CD4-positive, alpha-beta T cell treated with Interleukin-2 at 100 ng/mL for 4 hours (primary cell): Measurements from ENCODE around the gene KLHL5.

ENCODE experiments used
- DNase-seq: peaks from one replicate; pipeline ENCODE4 v3.0.0-alpha.2; 2020; ENCODE audit warnings: low spot score

KLHL5 gene

DNA sequence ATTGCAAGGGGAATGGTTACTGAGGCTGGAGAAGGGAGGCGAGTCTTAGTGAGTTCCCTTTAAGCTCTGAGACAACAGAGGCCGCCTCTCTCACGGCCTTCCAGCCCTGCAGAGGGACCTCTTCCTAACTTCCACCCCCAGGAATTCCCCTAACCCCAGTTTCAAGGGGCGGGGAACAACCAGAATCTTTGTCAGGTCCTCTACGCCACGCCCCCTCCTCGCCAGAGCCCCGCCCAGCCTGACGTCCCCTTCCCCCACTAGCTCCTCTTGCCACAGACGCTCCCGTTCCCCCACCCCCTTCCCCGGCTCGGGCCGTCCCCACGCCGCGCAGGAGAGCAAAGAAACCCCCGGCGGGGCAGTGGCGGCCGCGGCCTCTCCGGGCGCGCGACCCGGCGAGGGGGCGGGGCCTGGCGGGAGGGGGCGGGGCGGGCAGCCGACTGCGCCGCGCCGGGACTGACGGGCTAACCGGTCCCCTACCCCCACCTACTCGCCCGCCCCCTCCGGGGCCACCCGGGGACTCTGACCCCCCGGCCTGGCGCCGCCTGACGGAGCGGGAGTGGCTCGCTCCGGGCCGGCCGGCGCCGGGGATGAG is 17.6 kb upstream of the KLHL5 start:
- DNase-seq, result peak; percentile 98

DNA sequence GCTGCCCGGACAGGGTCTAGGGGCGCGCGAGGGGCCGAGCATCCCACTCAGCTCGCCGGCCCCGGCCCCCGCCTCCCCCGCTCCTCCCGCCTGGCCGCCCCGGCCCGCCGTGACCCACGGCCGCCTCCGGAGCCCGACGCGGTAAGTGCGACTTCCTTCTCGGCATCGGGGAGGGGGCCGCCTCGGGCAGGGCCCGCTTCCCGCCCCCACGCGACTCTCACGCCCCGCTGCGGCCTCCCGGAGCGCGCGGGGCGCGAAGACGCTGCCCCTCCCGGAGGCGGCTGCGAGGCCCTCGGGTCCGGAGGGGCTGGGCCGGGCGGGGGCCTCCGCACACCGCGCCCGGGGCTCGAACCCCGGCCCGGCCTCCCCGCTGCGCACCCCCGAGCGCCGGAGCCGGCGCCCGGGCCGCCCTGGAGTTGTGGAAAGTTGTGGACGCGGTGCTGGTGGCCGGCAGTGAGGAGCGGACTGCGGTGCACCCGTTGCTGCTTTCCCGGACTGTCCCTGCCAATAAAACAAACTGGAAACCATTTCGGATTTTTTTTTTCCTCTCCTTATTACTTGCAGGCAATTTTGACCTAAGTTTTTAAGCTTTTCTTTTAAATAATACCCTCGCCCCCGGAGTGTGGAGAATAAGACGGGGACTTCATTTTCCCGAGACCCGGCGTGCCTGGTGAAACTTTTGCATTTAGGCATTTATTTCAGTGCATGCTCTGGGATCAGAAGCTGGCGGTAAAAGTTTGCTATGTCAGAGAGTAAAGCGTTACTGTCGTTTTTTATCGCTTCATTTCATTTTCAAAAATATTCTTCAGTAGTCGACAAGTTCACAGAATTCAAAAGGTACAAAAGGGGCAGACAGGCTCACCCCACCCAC is 16.8 kb upstream of the KLHL5 start:
- DNase-seq, result no peak

DNA sequence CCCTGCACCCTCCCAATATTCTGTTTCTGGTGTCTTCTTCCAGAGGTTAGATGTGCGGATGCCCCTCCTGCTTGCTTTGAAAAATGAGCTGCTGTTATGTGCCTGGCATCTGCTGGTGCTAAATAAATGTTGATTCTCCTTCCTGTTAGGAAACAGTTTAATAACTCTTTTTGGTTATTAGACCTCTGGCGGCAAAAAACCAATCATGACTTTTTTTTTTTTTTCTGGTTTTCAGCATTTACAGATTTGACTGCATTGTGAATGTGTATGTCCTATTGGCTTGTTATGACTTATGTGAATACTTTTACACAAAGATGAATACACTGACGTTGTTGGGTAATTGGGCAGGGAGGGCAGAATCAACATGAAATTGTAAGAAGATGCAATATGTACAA is 16.2 kb upstream of the KLHL5 start:
- DNase-seq, result peak; percentile 26

DNA sequence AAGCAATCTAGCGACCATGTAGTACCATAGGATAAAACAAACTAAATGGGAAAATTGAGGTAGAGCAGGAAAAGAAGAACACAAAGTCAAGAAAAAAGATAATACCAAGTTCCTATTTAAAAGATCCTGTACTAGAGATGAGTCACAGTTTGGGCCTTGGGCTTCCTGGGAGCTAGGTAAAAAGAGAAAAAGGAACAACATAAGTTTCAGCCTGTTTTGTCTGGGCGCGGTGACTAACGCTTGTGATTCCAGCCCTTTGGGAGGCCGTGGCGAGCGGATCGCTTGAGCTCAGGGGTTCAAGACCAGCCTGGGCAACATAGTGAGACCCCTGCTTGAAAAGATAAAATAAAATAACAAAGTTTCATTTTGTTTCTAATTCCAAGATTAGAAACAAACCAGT is 15.8 kb upstream of the KLHL5 start:
- no peak for DNase-seq

DNA sequence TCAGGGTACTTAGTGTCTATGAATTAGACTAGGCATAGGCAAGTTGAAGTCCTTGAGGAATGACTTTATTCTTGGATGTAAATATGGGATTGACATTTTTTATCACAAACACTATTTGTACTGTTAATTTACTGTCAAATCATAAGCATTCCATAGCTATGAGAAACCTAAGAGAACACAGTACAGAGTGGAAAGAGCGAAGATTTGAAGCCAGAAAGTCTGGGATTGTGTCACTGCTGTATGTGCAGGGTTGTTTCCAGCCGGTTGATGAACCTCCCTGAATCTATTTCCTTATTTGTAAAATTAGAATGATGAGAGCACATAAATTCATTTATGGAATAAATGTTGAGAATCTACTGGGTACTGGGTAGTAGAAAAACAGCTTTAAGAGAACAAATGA is 14.4 kb upstream of the KLHL5 start:
- no peak for DNase-seq

DNA sequence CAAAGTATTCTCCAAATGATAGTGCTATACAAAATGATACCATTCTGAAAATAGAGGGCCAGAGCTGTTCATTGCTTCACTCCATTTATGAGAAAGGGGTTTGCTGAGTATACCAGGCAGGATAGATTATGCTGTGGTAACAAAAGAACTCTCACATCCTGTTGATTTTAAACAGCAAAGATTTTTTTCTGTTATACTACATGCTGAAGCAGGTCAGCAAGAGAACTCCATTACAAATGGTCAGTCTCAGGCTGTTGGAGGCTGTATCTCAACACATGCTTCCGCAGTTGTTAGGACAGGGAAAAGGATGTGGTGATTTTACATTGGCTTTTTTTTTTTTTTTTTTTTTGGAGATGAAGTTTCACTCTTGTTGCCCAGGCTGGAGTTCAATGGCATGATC is 13.7 kb upstream of the KLHL5 start:
- no peak for DNase-seq

DNA sequence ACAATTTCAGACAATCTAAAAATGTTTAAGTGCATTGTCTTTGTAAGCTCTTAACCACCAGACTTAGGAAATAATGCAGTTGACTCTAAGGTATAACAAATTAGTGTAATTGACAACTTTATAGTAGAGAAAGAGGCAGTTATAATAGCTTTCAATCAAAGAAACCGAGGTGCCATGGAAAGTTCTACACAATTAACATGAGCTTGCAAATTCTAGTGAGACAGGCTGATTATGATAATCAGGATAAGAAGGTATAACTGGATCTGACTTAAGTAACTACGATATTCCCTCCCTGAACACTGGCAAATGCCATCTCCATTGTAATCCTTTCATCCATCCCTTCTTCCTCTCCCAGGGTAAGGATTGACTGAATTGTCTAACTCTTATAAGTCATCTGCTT is 11.4 kb upstream of the KLHL5 start:
- DNase-seq, result no peak

DNA sequence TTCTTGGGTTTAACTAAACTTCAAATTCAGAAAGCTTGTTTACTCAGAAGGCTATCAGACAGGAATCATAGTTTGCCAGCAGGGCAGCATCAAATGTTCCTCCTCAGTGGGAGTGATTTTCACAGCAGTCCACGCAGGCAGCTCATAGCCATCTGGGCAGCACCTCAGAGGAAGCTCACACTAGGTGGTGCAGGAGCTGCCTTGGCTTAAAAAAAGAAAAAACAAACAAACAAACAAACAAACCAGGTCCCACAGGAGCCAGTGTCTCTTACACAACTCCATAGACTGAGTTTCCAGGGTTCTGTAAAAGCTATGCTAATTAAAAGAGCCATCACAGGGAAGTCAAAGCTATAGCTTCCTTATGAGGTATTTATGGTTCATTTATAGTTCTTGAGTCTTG is 10.5 kb upstream of the KLHL5 start:
- no peak for DNase-seq

DNA sequence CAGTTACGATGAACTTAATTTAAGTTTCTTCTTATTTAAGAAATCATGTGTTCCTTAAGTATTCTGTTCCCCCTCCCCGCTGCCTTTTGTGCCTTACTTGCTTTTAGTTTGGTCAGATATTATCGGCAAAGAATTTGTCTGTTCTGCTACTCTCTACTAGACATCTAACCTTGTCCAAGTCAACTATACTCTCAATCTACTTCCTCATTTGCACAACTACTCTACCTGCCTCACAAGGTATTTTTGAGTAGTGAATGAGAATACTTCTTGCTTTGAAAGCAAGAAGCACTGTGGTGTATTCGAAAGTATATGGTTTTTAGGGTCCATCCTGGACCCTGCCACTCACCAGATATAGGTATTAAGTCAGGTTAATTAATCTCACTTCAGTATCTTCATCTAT is 8.0 kb upstream of the KLHL5 start:
- no peak for DNase-seq

DNA sequence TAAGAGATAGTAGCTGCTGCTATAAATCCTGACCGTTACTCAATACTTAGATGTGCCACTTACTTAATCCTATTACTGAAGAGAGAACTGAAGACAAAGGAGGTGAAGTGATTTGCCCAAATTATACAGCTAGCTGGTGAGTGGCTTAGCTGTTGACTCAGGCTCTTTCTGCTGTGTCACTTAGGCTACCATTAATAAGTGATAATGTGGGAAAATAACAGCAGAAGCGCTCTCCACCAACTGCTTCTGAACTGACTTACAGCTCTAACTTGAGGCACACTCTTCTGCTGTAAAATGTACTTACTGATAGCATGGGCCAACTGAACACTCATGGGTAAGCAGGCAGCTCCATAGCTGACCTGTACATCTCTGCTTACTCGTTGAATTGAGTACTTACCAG is 7.5 kb upstream of the KLHL5 start:
- DNase-seq, result no peak

DNA sequence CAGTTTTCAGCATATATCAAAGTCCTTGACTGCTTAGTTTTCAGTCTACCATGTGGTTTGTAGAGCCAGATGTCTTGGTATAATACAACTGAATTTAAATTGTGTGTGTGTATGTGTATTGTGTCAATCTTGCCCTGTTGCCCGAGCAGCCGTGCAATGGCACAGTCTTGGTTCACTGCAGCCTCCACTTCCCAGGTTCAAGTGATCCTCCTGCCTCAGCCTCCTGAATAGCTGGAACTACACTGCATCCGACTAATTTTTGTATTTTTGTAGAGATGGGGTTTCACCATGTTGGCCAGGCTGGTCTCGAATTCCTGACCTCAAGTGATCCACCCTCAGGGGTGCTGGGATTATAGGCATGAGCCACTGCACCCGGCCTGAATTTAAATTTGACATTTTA is 6.0 kb upstream of the KLHL5 start:
- no peak for DNase-seq

DNA sequence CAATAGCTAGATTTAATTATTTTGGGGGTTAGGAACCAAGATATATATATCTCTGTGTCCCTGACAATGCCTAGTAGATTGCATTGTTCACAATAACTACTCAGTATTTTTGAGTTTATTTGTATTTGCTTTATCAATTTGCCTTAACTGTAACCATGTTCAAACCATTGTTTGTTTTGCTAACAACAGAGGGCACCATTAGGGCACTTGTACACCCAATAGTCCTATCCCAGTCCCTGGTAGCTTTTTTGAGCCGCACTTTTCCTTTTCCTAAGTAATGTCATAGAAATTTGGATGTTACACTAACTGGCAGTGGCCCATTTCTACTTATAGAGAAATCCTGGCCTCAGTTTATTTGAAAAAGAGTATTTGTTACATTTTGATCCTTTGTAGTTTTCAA is 575 bp upstream of the KLHL5 start:
- DNase-seq, result no peak

DNA sequence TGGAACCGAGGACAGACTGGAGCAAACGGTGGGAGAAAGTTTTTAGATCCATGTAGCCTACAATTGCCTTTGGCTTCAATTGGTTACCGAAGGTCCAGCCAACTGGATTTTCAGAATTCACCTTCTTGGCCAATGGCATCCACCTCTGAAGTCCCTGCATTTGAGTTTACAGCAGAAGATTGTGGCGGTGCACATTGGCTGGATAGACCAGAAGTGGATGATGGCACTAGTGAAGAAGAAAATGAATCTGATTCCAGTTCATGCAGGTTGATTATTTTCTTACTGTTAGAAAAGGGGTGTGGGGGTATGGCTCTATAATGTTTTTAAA is 702 bp downstream of the KLHL5 start:
- no peak for DNase-seq

DNA sequence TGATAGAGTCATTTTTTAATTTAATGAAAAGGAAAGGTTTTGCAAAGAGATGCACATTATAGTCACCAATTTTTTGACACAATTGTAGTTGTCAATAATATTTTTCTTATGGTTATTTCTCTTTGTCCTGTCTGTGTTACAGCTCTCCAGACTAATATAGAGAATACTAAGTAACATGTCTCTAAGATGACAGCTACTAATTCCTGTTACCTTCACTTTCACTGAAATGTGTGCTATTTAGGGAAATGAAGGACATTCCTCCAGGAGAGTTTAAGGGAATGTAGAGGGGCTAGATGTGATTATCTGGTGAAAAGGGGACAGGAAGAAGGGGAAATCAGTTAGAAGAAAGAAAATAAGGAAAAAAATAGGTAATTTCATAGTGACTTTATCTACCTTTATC is 1.4 kb downstream of the KLHL5 start:
- DNase-seq, result no peak

DNA sequence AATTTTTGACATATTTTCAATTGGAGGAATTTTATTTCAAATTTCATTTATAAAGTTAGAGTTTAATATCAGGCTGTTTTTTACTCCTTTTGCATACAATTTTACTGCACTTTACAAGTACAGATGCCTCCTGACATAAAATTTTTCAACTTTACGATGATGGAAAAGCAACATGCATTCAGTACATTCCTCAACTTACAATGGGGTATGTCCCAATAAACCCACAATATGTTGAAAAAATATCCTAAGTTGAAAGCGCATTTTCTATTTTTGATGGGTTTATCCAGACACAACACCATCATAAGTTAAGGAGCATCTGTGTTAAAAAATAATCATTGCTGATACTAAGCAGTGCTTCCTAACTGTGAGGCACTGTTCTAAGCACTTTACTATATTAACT is 4.3 kb downstream of the KLHL5 start:
- no peak for DNase-seq

DNA sequence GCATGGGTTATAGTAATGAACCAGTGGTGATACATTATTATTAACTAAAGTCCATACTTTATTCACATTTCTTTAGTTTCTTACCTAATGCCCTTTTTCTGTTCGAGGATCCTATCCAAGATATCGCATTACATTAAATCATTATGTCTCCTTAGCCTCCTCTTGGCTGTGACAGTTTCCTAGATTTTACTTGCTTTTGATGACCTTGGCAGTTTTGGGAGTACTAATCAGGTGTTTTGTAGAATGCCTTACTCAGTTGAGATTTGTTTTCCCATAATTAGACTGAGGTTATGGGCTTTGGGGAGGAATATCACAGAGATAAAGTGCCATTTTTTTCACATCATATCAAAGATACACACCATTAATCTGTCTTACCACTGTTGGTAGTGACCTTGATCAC is 5.0 kb downstream of the KLHL5 start:
- no peak for DNase-seq

DNA sequence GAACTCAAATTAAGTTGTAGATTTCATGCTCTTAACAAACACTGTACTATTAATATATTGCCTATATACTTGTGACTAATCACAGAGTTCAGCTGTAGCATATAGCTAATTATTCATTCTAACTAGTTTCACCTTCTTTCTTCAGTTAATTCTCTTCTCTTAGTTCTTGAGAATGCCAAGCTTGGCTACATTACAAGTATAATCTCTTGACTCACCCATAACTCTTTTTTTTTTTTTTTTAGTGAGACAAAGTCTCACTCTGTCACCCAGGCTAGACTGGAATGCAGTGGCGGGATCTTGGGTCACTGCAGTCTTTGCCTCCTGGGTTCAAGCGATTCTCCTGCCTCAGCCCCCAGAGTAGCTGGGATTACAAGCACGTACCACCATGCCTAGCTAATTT is 5.4 kb downstream of the KLHL5 start:
- no peak for DNase-seq

DNA sequence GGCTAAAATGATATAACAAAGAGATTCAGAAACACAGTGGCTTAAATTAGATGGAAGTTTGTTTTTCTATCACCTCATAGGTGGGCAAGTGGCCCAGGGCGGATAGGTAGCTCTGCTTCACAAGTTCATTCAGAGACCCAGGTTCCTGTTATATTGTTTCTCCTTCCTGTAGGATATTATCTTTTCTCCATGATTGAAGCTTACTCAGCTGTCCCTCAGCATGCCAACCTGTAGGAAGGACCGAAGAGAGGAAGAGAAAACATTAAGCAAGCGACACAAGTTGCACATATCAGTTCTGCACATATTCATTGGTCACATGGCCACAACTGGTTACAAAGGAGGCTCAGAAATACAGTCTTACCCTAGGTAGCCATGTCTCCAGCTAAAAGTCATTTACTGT is 6.9 kb downstream of the KLHL5 start:
- DNase-seq, result no peak

DNA sequence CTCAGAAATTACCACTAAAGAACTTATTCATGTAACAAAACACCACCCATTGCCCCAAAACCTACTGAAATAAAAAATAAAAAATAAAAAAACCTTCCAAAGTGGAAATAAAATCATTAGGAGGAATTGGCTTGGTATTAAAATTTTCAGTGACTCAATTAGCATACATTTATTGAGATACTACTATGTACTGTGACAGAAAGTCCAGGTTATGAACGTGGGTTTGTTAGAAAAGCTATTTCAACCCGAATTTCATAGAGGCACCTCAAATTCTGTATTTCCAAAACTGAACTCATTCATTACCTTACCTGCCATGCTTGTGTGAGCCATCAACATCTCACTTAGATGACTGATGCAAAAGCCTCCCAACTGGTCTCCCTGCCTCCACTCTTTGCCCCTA is 16.8 kb downstream of the KLHL5 start:
- no peak for DNase-seq

DNA sequence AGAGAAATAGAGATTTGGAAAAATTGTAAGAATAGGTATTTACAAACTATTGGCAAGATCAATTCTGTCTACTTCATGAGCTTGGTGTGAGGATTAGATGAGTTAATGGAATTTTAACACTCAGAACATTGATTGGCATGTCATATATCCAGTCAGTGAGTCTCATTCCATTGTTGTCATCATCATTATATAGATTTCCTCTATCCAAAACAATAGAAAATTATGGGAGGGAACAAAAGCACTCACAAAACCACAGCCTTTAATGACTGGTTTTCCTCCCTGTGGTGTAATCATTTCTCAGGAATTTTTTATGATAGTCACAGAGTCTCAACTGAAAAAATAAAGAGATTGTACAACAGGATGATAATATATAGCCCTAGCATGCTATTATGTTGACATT is 21.1 kb downstream of the KLHL5 start:
- DNase-seq, result no peak

DNA sequence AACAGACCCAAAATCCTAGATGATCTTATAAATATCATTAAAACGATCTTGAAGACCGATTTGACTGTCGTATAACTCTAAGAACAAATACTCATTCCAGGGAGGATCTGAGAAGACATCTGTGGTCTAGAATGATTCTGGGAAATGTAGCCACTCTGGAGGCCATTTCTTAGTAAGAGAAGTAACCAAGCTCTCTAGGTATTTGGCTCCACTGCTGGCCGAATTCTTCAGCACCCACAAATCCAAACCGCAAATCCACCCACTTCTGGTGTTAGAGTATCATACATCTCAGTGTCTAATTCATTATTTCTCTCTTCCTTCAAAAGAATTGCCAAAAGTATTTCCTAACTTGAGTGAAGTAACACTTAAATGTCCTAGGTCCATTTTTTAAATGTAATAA is 23.9 kb downstream of the KLHL5 start:
- DNase-seq, result no peak

DNA sequence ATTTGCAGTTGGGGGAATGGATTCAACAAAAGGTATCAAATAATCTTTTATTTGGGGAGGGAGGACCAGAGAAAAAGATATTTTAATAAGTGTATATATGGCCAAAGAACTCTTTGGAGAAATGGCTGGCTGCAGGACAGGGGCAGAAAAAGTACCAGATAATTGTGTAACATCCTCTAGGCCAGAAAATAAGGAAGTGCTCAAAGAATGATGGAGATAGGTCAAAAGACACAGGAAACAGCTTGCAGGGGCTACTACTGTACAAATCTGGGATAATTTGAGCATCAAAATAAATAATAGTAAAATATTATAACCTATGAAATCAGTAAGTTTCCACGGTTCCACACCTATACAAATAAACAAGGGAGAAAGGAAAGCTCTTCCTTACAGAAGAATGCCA is 34.8 kb downstream of the KLHL5 start:
- no peak for DNase-seq

DNA sequence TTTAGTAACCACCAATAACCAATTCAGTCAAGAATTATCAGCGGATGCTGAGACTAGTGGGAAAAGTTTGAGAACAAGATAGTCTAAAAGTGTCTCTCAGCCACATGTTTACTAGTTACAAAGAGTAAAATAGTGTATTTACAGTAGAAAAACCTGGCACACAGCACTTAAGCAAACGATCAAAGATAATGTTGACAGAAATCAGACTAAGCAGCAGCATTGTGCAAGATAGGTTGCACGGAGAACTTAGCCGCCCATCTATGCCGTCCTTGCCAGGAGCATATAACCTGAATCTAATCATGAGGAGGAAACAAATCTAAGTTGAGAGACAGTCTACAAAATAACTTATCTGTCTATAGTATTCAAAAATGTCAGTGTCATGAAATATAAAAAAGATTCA is 35.3 kb downstream of the KLHL5 start:
- DNase-seq, result no peak

DNA sequence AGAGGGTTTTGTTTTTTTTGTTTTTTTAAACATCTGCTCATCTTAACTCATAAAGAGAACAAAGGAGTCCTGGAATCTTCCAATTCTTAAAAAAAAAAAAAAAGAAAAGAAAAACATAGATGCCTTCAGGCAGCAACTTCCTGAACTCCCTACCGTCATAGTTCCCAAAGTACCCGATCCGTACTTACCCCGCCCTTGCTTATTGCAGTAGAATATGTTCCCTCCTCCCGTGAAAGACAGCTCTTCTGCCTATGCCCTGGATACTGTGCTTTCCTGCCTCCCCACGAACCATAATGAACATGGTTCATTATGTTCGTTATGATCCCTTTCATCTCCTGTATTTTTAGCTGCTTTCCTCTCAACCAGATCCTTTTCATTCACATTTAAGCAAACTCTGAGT is 40.3 kb downstream of the KLHL5 start:
- DNase-seq, result no peak
